ENCODE measurements around the gene ZFPL1. TPM values are rescaled to one million over a fixed set of nuclear protein-coding genes. Genes with fewer than 3 reads are reported as not detected.

The ZFPL1 gene
- total RNA-seq, 2 experiments from 2014 or later = 38.4 to 43.9 TPM

GRCh38 chr11:65136515-65137096 lies 52.6 kb downstream of the ZFPL1 start:
- Histone ChIP-seq H3K9me3 (ENCODE audit: low read length) (no peaks in the 10 kb centered on the region), H3K79me2 (ENCODE audit: insufficient read depth, low read depth, low read length) (peaks cover 31% of the 10 kb centered on the region), H3K27ac (ENCODE audit: low read depth, low read length, poor library complexity, severe bottlenecking) (peak overlapping the region; percentile 98), H3K4me2 (ENCODE audit: low read length) (peak overlapping the region; percentile 99), H2AFZ (ENCODE audit: low read length) (peak overlapping the region; percentile 42; the same call in 1 of the 2 replicates), H3K4me1 (ENCODE audit: insufficient read depth, low read length, poor library complexity, severe bottlenecking) (peaks cover 21% of the 10 kb centered on the region), H3K4me3 (ENCODE audit: low read depth, low read length, poor library complexity, severe bottlenecking) (peak overlapping the region; percentile 98), H3K36me3 (ENCODE audit: insufficient read depth, low read length) (peaks cover 24% of the 10 kb centered on the region), H3K9me2 (ENCODE audit: insufficient read depth, low read length) (no peaks in the 10 kb centered on the region), H4K20me1 (ENCODE audit: insufficient read depth, low read length) (no peaks in the 10 kb centered on the region)
- intact Hi-C loops (cut with micrococcal nuclease; ENCODE audit: unreplicated experiment) = no loop called here
- no TSS peak for BruUV-seq (replicated peaks)
- DNase-seq (ENCODE audit: low spot score) = no peak
- ChIA-PET POLR2A (interaction anchor here (1.5 to 6.1 kb wide), 4 partner anchors 11 to 213 kb away, joined by 5 to 47 read pairs (median 10); partner anchors contain the start of genes FAU, MRPL49, PPP2R5B and SPDYC), CTCF (ENCODE audit: unreplicated experiment) (interaction anchor here (1.5 kb wide), 1 partner anchor 45 kb away, joined by 5 read pairs; the partner anchor contains the start of gene CAPN1)
- no peak for TF ChIP-seq EZH2phosphoT487 (IDR thresholded peaks at IDR 0.05; ENCODE audit: borderline replicate concordance, low read depth, low read length)
- TF ChIP-seq CTCF (conservative IDR thresholded peaks at IDR 0.05; ENCODE audit: low read length) = no peak

Small RNA genes lying within 50 kb of the gene (microRNA-seq; reads per million reads assigned to microRNA genes)
- gene MIR6751 (ENCODE audit: borderline replicate concordance) = 3.8 reads per million

Small RNA genes lying within 50 kb of the gene (small RNA-seq; reads per million reads assigned to genes)
- gene SNX15 = not detected

Other genes starting within 250 kb of the ZFPL1 start
- 4.9 TPM in 2 replicates for gene CDC42BPG, start 239.6 kb upstream of the ZFPL1 start, total RNA-seq (2014; rRNA removed; shearing (Covaris generic))
- gene CDC42BPG, start 239.6 kb upstream of the ZFPL1 start, total RNA-seq (2022) = 3.5 and 5.1 TPM in 2 replicates
- 101 and 107 TPM in 2 replicates for gene EHD1, start 205.6 kb upstream of the ZFPL1 start, total RNA-seq (2014; rRNA removed; shearing (Covaris generic))
- 153 and 177 TPM in 2 replicates for gene EHD1, start 205.6 kb upstream of the ZFPL1 start, total RNA-seq (2022)
- gene ATG2A, start 167.0 kb upstream of the ZFPL1 start, total RNA-seq (2014; rRNA removed; shearing (Covaris generic)) = 18.1 and 29.0 TPM in 2 replicates
- 28.2 and 28.7 TPM in 2 replicates for gene ATG2A, start 167.0 kb upstream of the ZFPL1 start, total RNA-seq (2022)
- 8.6 and 8.8 TPM in 2 replicates for gene PPP2R5B, start 159.5 kb upstream of the ZFPL1 start, total RNA-seq (2014; rRNA removed; shearing (Covaris generic))
- gene PPP2R5B, start 159.5 kb upstream of the ZFPL1 start, total RNA-seq (2022) = 13.3 and 16.2 TPM in 2 replicates
- gene GPHA2, start 148.3 kb upstream of the ZFPL1 start, total RNA-seq (2014; rRNA removed; shearing (Covaris generic)) = not detected in 2 replicates
- not detected in 2 replicates for gene GPHA2, start 148.3 kb upstream of the ZFPL1 start, total RNA-seq (2022)
- not detected in 2 replicates for gene MAJIN, start 112.1 kb upstream of the ZFPL1 start, total RNA-seq (2014; rRNA removed; shearing (Covaris generic))
- not detected in 2 replicates for gene MAJIN, start 112.1 kb upstream of the ZFPL1 start, total RNA-seq (2022)
- gene BATF2, start 87.3 kb upstream of the ZFPL1 start, total RNA-seq (2014; rRNA removed; shearing (Covaris generic)) = 0.33 and 0.79 TPM in 2 replicates
- gene BATF2, start 87.3 kb upstream of the ZFPL1 start, total RNA-seq (2022) = 0.61 and 0.70 TPM in 2 replicates
- gene ARL2, start 70.1 kb upstream of the ZFPL1 start, total RNA-seq (2014; rRNA removed; shearing (Covaris generic)) = 113 and 130 TPM in 2 replicates
- 95.9 and 102 TPM in 2 replicates for gene ARL2, start 70.1 kb upstream of the ZFPL1 start, total RNA-seq (2022)
- gene SNX15, start 56.8 kb upstream of the ZFPL1 start, total RNA-seq (2014; rRNA removed; shearing (Covaris generic)) = 25.9 and 31.6 TPM in 2 replicates
- gene SNX15, start 56.8 kb upstream of the ZFPL1 start, total RNA-seq (2022) = 28.3 and 33.6 TPM in 2 replicates
- gene SAC3D1, start 43.0 kb upstream of the ZFPL1 start, total RNA-seq (2014; rRNA removed; shearing (Covaris generic)) = 23.3 and 28.2 TPM in 2 replicates
- 32.5 and 32.7 TPM in 2 replicates for gene SAC3D1, start 43.0 kb upstream of the ZFPL1 start, total RNA-seq (2022)
- gene NAALADL1, start 25.7 kb upstream of the ZFPL1 start, total RNA-seq (2014; rRNA removed; shearing (Covaris generic)) = 2.7 and 7.1 TPM in 2 replicates
- 3.9 and 4.6 TPM in 2 replicates for gene NAALADL1, start 25.7 kb upstream of the ZFPL1 start, total RNA-seq (2022)
- gene CDCA5, start 182 bp upstream of the ZFPL1 start, total RNA-seq (2014; rRNA removed; shearing (Covaris generic)) = 119 and 135 TPM in 2 replicates
- gene CDCA5, start 182 bp upstream of the ZFPL1 start, total RNA-seq (2022) = 151 and 153 TPM in 2 replicates
- 214 and 221 TPM in 2 replicates for gene VPS51, start 12.0 kb downstream of the ZFPL1 start, total RNA-seq (2014; rRNA removed; shearing (Covaris generic))
- gene VPS51, start 12.0 kb downstream of the ZFPL1 start, total RNA-seq (2022) = 119 and 146 TPM in 2 replicates
- 25.8 and 30.1 TPM in 2 replicates for gene TM7SF2, start 27.6 kb downstream of the ZFPL1 start, total RNA-seq (2014; rRNA removed; shearing (Covaris generic))
- 46.7 and 54.1 TPM in 2 replicates for gene TM7SF2, start 27.6 kb downstream of the ZFPL1 start, total RNA-seq (2022)
- gene ZNHIT2, start 33.5 kb downstream of the ZFPL1 start, total RNA-seq (2014; rRNA removed; shearing (Covaris generic)) = 29.9 and 32.4 TPM in 2 replicates
- 10.7 and 11.5 TPM in 2 replicates for gene ZNHIT2, start 33.5 kb downstream of the ZFPL1 start, total RNA-seq (2022)
- 1,573 and 1,628 TPM in 2 replicates for gene FAU, start 37.9 kb downstream of the ZFPL1 start, total RNA-seq (2014; rRNA removed; shearing (Covaris generic))
- gene FAU, start 37.9 kb downstream of the ZFPL1 start, total RNA-seq (2022) = 1,401 and 1,406 TPM in 2 replicates
- 81.6 and 83.2 TPM in 2 replicates for gene MRPL49, start 38.1 kb downstream of the ZFPL1 start, total RNA-seq (2014; rRNA removed; shearing (Covaris generic))
- 65.2 and 67.2 TPM in 2 replicates for gene MRPL49, start 38.1 kb downstream of the ZFPL1 start, total RNA-seq (2022)
- gene SYVN1, start 50.3 kb downstream of the ZFPL1 start, total RNA-seq (2014; rRNA removed; shearing (Covaris generic)) = 102 and 134 TPM in 2 replicates
- 310 and 320 TPM in 2 replicates for gene SYVN1, start 50.3 kb downstream of the ZFPL1 start, total RNA-seq (2022)
- gene SPDYC, start 86.0 kb downstream of the ZFPL1 start, total RNA-seq (2014; rRNA removed; shearing (Covaris generic)) = not detected in 2 replicates
- not detected in 2 replicates for gene SPDYC, start 86.0 kb downstream of the ZFPL1 start, total RNA-seq (2022)
- gene CAPN1, start 97.7 kb downstream of the ZFPL1 start, total RNA-seq (2014; rRNA removed; shearing (Covaris generic)) = 66.9 and 89.9 TPM in 2 replicates
- gene CAPN1, start 97.7 kb downstream of the ZFPL1 start, total RNA-seq (2022) = 111 and 118 TPM in 2 replicates
- 47.5 and 50.0 TPM in 2 replicates for gene POLA2, start 177.7 kb downstream of the ZFPL1 start, total RNA-seq (2014; rRNA removed; shearing (Covaris generic))
- 89.1 and 103 TPM in 2 replicates for gene POLA2, start 177.7 kb downstream of the ZFPL1 start, total RNA-seq (2022)
- not detected in 2 replicates for gene CDC42EP2, start 230.6 kb downstream of the ZFPL1 start, total RNA-seq (2014; rRNA removed; shearing (Covaris generic))
- gene CDC42EP2, start 230.6 kb downstream of the ZFPL1 start, total RNA-seq (2022) = 1.7 and 3.9 TPM in 2 replicates
- gene DPF2, start 249.6 kb downstream of the ZFPL1 start, total RNA-seq (2014; rRNA removed; shearing (Covaris generic)) = 38.5 and 39.9 TPM in 2 replicates
- gene DPF2, start 249.6 kb downstream of the ZFPL1 start, total RNA-seq (2022) = 62.2 and 64.2 TPM in 2 replicates